Activated CD4-positive, alpha-beta T cell treated with anti-CD3 and anti-CD28 coated beads, Interleukin-2, amount 50 U/mL, for 1 hour (primary cell): ENCODE data around the gene TCOF1.

Experiments
- DNase-seq: peaks from one replicate; pipeline ENCODE4 v3.0.0-alpha.2; 2020

The TCOF1 gene

DNA sequence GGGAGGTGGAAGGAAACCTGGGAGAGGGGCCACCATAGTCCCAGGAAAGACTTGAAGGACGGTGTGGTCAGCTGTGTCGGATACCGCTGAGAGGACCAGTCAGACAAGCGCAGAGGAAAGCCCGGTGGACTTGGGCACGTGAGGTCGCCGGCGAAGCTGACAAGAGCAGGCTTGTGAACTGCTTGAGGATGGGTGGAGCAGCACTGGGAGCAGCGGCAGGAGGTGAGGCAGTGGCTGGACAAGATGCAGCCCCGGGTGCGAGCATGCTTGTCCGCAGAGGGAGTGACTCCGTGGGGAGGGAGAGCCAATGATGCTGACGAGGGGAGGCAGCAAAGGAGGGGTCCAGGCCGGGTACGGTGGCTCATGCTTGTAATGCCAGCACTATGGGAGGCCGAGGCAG lies 73.6 kb downstream of the TCOF1 start:
- DNase-seq = no peak

DNA sequence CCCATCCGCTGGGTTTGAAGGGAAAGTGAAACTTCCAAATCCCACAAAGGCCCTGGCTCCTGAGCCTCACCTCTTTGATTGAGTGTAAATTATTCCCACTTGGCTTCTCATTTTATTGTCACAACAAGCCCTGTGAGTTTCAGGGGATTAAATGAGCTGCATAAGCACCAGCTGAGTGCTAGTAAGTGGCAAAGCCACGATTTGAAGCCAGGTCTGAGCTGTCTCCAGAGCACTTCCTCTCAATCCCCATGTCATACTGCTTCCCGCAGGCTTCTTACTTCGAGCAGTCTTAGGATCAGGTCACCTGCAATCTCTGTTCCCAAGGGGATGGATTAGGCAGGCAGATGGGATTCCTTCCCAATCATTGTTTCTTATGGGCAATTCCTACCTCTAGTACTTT lies 74.1 kb downstream of the TCOF1 start:
- no peak for DNase-seq

DNA sequence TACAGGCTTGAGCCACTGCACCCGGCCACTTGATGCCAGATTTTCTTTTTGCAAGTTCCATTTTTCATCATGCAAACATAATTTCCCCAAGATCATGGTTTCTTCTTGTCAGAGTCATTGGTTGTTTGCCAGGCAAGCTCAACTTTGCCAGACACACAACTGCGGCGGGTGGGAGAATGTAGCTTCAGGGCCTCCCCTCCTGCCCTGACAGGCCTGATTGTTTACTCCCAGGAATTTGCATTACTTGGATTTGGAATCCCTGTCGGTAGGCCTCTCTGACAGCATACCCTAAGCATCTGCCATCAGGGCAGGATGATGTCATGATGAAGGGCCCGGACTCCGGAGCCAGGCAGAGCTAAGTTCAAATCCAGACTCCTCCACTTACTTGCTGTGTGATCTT lies 77.0 kb downstream of the TCOF1 start:
- DNase-seq = no peak

DNA sequence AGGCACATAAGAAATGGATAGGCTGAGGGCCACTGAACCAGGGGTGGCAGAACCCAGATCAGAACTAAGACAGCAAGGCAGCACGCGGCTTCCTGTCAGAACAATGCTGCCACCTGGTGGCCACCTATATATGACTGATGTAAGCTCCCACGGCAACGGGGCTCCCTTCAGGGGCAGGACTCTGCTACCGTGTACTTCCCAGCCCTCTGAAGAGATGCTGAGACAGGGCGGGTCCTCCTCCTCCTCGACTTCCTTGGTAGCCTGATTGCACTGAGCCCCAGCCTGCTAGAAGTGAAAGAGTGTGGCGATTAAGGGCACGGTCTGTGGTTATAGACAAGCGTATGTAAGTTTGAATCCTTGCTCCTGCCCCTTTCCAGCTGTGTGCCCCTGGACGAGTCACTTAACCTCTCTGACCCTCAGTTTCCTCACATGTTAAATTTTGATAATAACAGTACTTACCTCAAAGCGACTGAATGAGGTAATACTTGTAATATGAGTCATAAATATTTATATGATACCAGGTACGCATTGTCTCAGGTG lies 78.7 kb downstream of the TCOF1 start:
- peak; percentile 93 for DNase-seq

DNA sequence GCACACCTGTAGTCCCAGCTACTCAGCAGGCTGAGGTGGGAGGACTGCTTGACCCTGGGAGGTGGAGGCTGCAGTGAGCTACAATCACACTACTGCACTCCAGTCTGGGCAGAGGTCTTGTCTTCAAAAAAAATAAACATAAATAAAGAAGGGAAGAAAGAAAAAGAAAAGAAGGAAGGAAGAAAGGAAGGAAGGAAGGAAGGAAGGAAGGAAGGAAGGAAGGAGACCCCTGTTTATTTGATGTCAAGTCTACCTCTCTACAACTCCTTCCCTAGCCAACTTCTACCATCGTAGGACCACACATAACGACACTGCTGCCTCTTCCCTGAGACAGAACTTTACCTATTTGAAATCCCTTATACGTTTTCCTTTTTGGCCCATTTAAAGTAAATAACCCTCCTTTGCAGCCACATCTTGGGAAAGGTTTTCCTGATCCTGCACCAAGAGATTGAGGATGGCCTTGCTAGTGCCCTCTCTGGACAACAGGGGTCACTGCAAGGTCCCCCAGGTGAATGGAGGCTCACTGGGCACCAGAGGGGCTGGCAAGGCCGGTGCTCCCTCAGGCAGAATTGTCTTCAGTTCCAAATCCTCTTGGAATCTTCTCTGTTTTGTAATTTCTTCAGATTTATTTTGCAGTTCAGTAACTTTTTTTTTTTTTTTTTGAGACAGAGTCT lies 81.5 kb downstream of the TCOF1 start:
- no peak for DNase-seq

DNA sequence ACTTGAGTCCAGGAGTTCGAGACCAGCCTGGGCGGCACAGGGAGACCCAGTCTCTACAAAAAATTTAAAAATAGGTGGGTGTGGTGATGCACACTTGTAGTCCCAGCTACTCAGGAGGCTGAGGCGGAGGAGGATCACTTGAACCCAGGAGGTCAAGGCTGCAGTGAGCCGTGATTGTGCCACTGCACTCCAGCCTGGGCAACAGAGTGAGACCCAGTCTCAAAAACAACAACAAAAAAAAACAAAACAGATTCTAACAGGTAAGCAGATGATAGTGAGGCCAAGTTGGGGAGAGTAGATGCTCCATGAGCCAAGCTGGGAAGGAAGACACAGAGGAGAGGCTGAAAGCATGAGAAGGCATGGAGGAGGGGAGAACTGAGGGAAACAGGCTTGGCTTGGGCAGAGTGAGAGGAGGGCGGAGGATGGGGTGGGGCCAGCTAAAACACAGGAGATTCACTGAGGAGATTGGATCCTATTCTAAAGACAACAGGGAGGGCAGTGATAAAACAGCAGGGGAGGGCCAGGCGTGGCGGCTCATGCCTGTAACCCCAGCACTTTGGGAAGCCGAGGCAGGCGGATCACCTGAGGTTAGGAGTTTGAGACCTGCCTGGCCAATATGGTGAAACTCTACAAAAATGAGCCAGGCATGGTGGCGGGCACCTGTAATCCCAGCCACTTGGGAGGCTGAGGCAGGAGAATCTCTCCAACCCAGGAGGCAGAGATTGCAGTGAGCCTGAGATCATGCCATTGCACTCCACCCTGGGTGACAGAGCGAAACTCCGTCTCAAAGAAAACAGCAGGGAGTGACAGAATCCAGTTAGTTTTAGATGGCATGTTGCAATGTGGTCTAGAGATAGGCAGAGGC lies 83.7 kb downstream of the TCOF1 start:
- DNase-seq = no peak

DNA sequence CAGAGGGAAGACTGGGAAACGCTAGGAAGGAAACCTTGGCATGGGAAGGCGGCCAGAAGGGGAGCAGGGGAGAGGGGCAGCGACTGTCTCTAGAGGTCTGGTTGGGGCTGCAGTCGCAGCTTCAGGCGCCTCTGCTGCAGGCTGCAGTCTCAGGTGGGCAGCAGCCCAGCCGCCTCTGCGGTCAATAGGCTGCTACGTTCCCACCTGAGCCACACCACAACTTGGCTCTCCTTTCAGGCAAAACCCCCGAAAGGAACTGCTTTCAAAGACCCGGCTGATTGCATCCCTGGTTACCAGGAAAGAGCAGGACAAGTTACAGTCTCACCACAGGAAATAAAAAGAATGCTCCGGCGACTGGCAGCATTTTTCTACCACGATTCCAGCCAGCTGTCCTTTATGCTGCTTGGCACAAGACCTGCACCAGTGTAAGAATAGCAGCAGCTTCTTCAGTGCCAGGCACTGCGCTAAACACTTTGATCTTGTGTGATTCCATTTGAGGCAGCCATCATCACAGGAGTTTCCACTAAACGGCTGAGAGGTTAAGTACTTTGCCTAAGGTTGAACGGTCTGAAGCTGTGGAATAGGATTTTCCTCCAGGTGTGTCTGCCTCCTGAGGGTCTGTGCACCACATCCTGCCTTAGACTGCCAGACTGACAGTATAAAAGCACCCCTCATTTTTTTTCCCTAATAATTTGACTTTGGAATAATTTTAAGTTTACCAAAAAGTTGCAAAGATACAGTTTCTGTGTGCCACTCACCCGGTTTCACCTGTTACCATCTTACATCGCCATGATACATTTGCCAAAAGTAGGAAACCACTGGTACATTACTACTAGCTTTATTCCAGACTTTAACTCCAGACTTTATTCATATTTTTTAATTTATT lies 84.6 kb downstream of the TCOF1 start:
- DNase-seq = no peak

DNA sequence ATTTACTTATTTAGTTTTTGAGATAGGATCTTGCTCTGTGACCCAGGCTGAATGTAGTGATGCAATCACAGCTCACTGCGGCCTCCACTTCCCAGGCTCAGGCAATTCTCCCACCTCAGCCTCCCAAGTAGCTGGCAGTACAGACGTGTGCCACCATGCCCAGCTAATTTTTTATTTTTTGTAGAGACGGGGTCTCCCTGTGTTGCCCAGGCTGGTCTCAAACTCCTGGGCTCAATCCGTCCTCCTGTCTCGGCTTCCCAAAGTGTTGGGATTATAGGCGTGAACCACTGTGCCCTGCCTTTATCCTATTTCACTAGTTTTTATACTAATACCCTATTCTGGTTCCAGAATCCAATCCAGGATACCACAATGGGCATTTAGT lies 85.2 kb downstream of the TCOF1 start:
- DNase-seq = no peak

DNA sequence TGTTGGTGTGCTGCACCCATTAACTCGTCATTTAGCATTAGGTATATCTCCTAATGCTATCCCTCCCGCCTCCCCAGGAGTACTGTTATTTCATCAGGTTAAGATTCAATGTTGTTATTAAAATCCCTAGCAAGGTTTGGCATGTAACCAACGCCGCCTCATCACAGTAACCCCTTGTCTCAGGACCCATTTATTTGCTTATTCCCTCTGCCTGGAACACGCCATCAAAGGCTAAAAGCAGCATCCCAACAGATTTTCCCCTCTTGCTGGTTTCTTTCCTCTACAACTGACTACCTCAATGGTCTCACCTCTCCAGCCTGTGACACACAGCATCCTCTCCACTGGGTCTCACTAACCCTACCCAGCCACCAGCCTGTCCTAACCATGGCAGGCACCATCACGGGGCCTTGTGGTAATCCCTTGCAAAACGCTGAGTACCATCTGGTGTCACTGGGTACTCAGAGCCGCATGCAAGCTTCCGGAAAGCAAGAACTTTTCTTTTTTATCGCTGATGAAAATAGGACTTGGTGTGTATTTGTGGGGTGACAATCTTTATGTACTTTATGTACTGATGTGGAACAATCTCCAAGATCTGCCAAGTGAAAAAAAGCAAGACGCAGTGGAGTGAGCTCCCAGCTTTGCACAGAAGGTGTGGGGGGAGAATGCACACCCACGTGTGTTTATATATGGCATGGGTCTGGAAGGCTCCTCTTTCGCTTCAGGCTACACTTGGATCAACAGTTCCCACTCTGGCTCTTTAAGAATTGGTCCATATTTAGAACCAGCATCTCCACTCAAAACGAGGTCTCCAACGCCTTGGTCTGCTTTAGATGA lies 86.0 kb downstream of the TCOF1 start:
- no peak for DNase-seq

DNA sequence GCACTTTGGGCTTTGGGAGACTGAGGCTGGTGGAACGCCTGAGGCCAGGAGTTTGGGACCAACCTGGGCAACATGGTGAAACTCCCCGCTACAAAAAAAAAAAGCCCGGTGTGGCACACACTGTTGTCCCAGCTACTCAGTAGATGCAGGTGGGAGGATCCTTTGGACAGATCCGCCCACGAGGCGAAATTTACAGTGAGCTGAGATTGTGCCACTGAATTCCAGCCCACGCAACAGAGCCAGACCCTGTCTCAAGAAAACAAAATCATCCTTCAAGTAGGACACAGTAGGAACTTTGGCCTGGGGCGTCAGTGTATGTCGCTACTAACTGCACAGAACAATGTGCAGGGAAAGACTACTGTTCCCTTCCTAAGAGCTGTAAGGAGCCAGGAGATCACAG lies 87.3 kb downstream of the TCOF1 start:
- no peak for DNase-seq

DNA sequence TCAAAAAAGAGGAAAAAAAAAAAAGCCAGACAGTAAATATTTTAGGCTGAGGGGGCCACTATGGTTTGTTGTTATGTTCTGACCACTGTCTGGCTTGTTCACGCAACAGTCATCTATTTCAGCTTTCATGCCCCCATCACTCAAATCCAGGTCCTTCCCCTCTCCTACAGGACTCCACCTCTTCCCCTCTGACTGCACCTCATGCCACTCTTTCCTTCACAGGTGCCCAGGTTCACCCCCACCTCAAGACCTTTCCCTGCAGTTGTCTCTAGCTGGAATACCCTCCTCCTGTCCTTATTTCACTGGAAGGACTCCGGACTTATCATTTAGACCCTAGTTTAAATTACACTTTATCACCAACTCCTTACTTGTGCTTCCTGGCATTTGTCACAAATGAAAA lies 88.6 kb downstream of the TCOF1 start:
- no peak for DNase-seq

DNA sequence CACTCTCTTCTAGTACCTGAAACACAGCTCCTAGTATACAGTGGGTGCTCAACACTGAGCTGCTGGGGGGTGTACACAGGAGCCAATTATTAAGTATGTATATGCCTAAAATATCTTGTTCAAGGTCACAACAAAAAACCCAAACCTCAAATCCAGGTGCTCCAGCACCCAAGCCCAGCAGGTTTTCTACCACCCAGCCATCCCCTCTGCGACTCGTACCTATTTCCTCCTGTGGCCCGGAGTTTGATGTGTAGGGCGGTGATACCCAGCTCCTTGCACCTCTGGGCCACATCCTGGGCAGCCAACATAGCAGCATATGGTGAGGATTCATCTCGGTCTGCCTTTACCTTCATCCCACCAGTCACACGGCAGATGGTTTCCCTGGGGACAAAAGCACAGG lies 89.1 kb downstream of the TCOF1 start:
- no peak for DNase-seq

DNA sequence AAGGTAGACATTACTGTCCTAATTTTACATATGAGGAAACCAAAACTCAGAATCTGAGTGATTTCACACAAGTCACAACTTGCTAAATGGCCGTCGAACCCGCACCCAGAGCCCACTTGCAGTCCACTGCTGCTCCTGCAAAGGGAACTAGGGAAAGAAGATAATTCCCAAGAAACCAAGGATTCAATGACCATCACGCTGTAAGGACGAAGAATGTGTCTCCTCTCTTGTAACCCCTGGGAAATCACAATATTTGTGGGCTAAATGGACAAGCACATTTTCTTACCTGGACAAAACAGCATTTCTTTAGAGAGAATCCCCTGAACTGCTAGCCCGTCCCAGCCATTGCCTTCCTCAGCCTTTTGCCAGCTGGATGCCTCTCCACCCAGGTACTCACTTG lies 89.7 kb downstream of the TCOF1 start:
- no peak for DNase-seq

DNA sequence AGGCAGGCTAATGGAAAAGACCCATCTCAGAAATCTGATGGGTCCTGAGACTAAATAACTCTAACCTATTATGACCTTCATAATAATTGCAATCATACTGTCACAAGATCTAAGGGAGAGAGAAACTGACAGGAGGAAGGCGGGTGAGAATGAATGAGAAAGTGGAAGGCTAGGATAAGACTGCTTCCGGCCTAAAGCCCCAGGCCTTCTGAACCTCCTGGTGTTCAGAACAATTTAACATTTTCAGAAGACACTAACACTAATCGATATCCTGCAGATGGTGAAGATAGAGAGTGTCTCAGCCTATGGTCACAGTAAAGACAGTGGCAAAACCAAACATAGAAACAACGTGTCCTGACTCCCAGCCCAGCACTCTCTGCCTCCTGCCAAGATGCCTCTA lies 90.8 kb downstream of the TCOF1 start:
- DNase-seq = no peak

DNA sequence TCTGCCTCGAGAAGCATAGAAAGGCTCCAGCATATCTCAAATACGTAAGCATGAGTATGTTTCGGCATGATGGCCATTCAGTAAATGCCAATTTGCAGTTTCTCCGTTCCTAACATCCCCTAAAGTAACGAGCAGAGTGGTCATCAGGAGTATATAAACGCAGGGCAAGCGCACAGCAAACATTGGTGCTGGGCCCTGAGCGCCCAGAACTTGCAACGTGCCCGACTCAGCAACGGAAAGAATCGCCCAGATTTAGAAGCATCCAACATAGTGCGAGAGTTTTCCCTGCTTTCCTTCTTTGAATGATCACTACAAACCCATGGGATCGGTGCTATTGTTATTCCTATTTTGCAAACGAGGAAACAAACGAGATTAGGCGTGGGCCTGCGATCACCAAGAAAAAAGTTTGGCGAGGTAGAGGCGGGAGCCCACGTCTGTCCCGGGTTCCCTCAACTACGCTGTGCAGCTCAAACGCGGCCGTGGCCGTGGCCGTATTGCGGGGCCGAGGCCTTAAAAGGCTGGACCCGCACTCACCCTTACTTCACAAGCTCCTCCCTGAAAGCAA lies 91.5 kb downstream of the TCOF1 start:
- no peak for DNase-seq
